Effector memory CD8-positive, alpha-beta T cell (primary cell): ENCODE results near the gene ARHGEF28.

Source experiments
- ATAC-seq: fragments of 150-1000 bp; cut with Tn5 transposase; replicated peaks from 2 replicates; pipeline ENCODE4 v1.10.0; 2021; ENCODE audit warnings: mild to moderate bottlenecking, moderate library complexity
- DNase-seq, 3 experiments: peaks; one replicate each; pipeline ENCODE4 v3.0.0; 2021
- H3K27ac Mint-ChIP-seq, 2 donors: one replicate each; pipeline ENCODE4 v1.8.0; 2022; ENCODE audit warnings: mild to moderate bottlenecking in 2 of 2, mixed read lengths in 2 of 2, moderate library complexity in 2 of 2
- H3K27me3 Mint-ChIP-seq, 2 donors: one replicate each; pipeline ENCODE4 v1.8.0; 2022; ENCODE audit warnings: mixed read lengths in 2 of 2
- H3K36me3 Mint-ChIP-seq: one replicate; pipeline ENCODE4 v1.8.0; 2022; ENCODE audit warnings: mild to moderate bottlenecking, moderate library complexity, mixed read lengths; ENCODE audit not compliant: insufficient read depth
- H3K4me1 Mint-ChIP-seq, 2 donors: one replicate each; pipeline ENCODE4 v1.8.0; 2022; ENCODE audit warnings: low read depth in 2 of 2, mixed read lengths in 2 of 2
- H3K4me3 Mint-ChIP-seq, 2 donors: one replicate each; pipeline ENCODE4 v1.8.0; 2022; ENCODE audit warnings: mild to moderate bottlenecking in 2 of 2, mixed read lengths in 2 of 2, moderate library complexity in 2 of 2
- H3K9me3 Mint-ChIP-seq, 2 donors: one replicate each; pipeline ENCODE4 v1.8.0; 2022; ENCODE audit warnings: mixed read lengths in 2 of 2

ARHGEF28 gene

DNA sequence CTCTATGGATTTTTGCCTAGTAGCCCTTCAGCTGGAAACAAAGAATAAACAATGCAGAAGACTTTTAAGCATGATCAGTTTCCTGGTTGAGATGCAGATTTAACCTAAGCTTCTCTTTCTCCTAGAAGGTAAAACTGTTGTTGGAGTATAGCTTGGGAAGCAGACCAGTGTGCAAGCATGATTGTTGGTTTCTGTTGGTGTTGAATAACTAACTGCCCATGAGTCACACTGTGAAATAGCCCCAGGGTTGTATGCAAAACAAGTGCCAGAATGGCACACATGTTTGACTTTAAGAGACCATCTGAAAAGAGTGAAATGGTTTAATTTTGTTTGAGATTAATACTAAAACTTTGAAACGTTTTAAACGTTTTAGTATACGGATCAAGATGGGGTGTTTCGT is 227.1 kb downstream of the ARHGEF28 start:
- Mint-ChIP-seq H3K4me3 (no peak overlapping the region), H3K4me1 (no peaks in the 10 kb centered on the region), H3K27ac (no peak overlapping the region), H3K36me3 (no peaks in the 10 kb centered on the region), H3K9me3 (no peaks in the 10 kb centered on the region), H3K27me3 (no peaks in the 10 kb centered on the region)
- DNase-seq (no peak), ATAC-seq (no peak)

DNA sequence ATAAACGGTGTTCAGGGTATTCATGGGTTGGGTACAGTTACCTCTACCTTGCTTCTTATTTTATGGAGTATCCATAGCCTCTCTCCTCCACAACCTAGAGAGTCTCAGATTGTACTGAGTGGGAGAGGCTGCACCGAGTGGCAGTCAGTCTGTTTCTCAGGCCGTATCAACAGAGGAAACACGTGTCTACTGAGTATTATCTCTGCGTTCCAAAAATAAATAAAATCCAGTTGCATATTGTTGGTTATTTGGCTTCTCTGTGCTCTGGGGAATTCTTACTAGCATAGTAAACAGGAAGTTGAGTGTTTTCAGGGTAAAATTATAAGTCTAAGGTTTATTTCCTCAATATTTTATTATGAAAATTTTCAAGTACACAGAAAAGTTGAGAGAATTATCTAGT is 231.0 kb downstream of the ARHGEF28 start:
- no peak for ATAC-seq
- no peaks in the 10 kb centered on the region for H3K9me3 Mint-ChIP-seq
- no peaks in the 10 kb centered on the region for H3K4me1 Mint-ChIP-seq
- no peak overlapping the region for H3K4me3 Mint-ChIP-seq
- H3K27me3 Mint-ChIP-seq, result peaks cover 0 to 17% of the 10 kb centered on the region in 2 donors
- no peak overlapping the region for H3K27ac Mint-ChIP-seq
- no peak for DNase-seq
- no peaks in the 10 kb centered on the region for H3K36me3 Mint-ChIP-seq

DNA sequence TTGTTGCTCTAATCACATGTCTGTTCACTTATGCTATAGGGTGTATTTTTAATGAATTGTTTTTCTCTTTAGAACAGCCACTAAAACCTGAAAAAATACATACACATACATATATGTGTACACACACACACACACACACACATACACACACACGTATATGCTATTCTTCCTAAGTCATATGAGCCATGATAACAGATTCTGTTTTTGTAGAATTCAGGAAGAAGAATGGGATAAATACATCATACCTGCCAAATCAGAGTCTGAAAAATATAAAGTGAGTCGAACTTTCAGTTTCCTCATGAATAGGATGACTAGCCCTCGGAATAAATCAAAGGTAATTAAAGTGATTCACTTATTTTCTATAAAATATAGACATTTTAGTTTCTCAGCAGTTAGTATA is 231.4 kb downstream of the ARHGEF28 start:
- Mint-ChIP-seq H3K36me3 (no peaks in the 10 kb centered on the region), H3K27me3 (peaks cover 0 to 17% of the 10 kb centered on the region in 2 donors), H3K4me3 (no peak overlapping the region), H3K9me3 (no peaks in the 10 kb centered on the region), H3K27ac (no peak overlapping the region), H3K4me1 (no peaks in the 10 kb centered on the region)
- no peak for ATAC-seq
- no peak for DNase-seq

DNA sequence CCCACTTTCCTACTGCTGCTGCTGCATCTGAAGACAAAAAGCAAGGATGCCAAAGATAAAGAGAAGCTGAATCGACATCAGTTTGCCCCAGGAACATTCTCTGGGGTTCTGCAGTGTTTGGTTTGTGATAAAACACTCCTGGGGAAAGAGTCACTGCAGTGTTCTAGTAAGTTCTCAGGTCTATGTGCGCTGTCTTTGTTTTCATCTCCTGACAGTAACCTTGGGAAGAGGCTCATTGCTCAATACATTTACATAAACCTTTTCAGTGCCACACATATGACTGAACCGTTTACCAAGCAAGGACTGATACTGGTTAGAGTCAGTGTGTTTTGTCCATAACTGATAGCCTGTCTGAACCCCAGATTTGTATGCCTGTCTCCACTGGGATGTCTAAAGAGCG is 232.1 kb downstream of the ARHGEF28 start:
- peaks cover 0 to 17% of the 10 kb centered on the region in 2 donors for H3K27me3 Mint-ChIP-seq
- H3K27ac Mint-ChIP-seq, result no peak overlapping the region
- H3K4me1 Mint-ChIP-seq, result no peaks in the 10 kb centered on the region
- DNase-seq (no peak), ATAC-seq (no peak)
- no peaks in the 10 kb centered on the region for H3K36me3 Mint-ChIP-seq
- H3K4me3 Mint-ChIP-seq, result no peak overlapping the region
- no peaks in the 10 kb centered on the region for H3K9me3 Mint-ChIP-seq

DNA sequence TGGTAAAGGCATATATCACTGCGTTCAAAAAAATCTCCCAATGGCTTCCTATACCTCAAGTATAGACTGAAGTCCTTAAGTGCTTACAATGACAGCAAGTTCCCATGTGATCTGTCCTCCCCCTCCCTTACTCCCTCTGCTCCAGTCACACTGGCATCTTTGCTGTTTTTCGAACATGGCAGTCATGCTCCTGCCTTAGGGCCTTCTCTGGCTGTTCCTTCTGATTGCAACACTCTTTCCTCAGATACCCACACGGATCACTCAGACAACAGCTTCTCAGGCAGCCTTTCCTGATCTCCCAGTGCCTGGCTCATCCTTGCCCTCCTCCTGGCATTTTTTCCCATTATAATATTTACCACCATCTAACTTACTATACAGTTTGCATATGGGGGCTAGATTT is 232.8 kb downstream of the ARHGEF28 start:
- H3K4me3 Mint-ChIP-seq, result no peak overlapping the region
- H3K27ac Mint-ChIP-seq, result no peak overlapping the region
- H3K9me3 Mint-ChIP-seq, result no peaks in the 10 kb centered on the region
- peaks cover 0 to 19% of the 10 kb centered on the region in 2 donors for H3K27me3 Mint-ChIP-seq
- H3K36me3 Mint-ChIP-seq, result no peaks in the 10 kb centered on the region
- ATAC-seq (no peak), DNase-seq (no peak)
- H3K4me1 Mint-ChIP-seq, result no peaks in the 10 kb centered on the region

DNA sequence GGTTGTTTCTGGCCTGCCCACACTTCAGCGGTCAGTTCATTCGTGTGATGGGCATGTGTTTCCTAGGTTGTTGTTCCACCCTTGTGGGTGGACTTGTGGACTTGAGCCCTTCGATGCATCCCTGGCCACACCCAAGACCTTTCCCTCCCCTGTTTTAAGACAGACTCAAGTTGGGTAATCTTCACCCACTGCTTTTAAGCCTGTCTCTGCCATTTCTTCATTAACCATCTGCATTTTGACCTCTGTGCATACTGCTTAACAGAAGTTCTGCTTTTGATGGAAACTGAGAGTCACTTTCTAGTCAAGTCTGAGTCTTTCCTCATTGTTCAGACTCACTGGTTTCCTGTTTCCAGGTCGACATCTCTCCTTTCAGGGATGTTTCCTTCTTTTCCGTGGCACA is 233.7 kb downstream of the ARHGEF28 start:
- H3K4me3 Mint-ChIP-seq, result no peak overlapping the region
- H3K27ac Mint-ChIP-seq, result no peak overlapping the region
- DNase-seq (no peak), ATAC-seq (no peak)
- no peaks in the 10 kb centered on the region for H3K36me3 Mint-ChIP-seq
- no peaks in the 10 kb centered on the region for H3K4me1 Mint-ChIP-seq
- H3K9me3 Mint-ChIP-seq, result no peaks in the 10 kb centered on the region
- H3K27me3 Mint-ChIP-seq, result peaks cover 0 to 28% of the 10 kb centered on the region in 2 donors

DNA sequence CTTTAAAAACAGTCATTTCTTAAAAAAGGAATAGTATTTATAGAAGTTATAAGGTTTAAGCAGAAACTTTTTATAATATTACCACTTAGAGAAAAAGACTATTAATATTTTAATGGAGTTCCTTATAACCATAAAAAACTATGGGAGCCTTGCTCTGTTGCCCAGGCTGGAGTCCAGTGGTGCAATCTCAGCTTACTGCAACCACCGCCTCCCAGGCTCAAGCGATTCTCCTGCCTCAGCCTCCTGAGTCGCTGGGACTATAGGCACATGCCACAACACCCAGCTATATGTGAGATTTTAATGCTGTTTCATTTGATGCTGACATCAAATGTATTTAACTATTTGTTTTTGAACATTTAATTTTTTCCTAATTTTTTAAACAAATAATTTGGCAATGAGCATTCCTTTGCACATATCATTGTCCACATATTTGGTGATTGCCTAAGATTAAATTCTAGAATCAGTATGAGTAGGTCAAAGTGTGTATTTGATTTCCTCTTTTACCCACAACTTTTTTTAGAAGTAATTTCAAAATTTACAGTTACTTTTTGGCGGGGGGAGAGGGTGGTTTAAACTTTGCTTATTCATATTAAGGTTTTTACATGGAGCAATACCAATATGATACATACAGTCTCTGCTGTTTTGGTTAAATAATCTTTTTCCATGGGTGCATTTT is 235.5 kb downstream of the ARHGEF28 start:
- Mint-ChIP-seq H3K9me3 (no peaks in the 10 kb centered on the region), H3K27ac (no peak overlapping the region), H3K4me3 (no peak overlapping the region), H3K36me3 (no peaks in the 10 kb centered on the region), H3K27me3 (peaks cover 0 to 35% of the 10 kb centered on the region in 2 donors), H3K4me1 (no peaks in the 10 kb centered on the region)
- ATAC-seq (no peak), DNase-seq (no peak)

DNA sequence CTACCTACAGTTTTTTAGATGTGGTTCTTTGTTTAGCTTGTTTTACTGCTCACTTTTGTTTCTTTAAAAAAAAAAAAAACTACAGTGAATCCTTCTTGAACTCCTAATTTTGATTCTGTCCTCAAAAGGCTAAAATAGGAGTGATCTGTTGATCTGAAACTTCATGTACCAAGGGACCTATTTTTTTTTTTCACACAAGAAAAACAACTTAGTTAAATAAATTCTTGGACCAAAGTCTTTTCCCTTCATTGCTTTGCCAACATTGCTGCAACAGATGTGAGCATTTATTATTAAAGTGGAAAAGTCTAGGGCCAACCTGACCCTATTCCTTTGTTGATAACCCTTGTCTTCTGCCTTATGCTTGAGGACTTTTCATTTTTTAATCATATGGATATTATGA is 236.8 kb downstream of the ARHGEF28 start:
- Mint-ChIP-seq H3K9me3 (no peaks in the 10 kb centered on the region), H3K4me3 (no peak overlapping the region), H3K27ac (no peak overlapping the region), H3K36me3 (no peaks in the 10 kb centered on the region), H3K27me3 (peaks cover 0 to 43% of the 10 kb centered on the region in 2 donors), H3K4me1 (no peaks in the 10 kb centered on the region)
- no peak for ATAC-seq
- DNase-seq, result no peak

DNA sequence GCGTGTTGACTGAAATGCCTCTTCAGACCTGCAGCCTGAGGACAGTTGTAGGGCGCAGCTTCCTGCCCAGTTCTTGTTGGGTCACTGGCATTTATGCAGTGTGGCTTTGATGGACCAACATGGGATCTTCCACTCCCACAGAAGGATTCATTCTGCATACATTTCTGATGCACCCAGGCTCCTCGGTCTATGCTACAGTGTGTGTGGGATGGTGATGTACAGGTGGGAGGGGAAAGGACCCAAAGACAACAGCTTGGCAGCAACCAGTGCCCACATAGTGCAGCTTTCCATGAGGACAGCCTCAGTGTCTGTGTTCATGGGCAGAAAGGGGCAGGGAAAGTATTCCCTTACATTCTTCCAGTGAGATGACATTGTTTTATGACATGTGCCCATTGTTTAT is 237.9 kb downstream of the ARHGEF28 start:
- ATAC-seq (no peak), DNase-seq (no peak)
- Mint-ChIP-seq H3K4me1 (no peaks in the 10 kb centered on the region), H3K36me3 (no peaks in the 10 kb centered on the region), H3K4me3 (no peak overlapping the region), H3K27ac (no peak overlapping the region), H3K27me3 (peaks cover 0 to 44% of the 10 kb centered on the region in 2 donors), H3K9me3 (no peaks in the 10 kb centered on the region)

DNA sequence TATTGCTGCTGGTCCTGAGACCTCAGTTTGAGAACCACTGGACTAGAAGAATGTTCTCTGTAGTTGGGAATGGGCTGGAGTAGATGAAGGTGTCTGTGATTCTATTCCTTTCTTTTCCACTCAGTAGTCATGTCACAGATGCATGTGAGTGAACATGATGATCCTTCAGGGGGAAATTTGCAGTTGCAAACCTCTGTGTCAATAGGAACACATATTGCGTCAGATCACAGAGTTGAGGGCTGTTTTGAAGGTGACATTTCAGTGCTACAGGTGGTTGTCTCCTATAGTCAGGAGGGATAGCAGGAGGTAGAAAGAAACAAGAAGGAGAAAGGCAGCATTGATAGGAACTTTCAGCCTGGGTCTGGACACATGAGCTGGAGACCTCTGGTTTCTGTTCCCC is 239.3 kb downstream of the ARHGEF28 start:
- Mint-ChIP-seq H3K9me3 (no peaks in the 10 kb centered on the region), H3K27me3 (peaks cover 0 to 35% of the 10 kb centered on the region in 2 donors)

DNA sequence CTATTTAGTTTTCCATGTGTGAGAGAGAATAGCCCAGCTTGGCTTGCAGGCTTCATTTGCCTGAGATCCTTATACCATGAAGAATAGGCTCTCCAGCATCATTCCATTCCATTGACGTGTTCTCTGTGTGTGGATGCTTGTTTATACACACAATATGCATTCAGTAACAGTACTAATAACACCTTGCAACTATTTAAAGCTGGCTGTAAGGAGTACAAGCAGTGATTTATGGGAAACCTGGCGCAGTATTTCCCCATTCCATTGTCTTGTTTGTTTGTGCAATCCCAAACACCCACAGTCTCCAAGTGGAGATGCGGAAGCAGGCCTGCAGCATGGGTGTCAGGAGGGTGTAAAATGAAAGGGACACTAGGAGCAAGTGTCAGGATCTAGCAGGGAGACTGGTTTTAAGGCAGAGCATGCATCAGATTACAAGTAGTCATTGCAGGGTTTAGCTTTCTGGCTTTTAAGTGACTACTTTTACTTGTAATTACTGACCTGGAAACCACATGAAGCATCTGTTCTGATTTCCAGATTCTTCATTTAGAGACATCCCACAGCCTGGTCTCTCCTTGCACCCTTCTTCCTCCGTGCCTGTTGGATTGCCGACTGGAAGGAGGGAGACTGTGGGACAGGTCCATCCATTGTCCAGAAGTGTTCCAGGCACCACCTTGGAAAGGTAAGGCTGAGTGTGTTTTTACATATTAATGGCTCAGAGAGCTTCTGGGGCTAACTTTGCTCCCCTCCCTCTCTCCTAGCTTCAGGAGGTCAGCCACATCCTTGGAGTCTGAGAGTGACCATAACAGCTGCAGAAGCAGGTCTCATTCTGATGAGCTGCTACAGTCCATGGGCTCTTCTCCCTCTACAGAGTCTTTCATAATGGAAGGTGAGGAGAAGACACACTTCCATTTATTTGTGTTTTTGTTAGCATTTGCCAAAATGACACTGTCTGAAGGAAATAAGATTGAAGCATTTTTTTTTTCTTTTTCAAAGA is 241.6 kb downstream of the ARHGEF28 start:
- no peak for DNase-seq
- ATAC-seq, result no peak
- Mint-ChIP-seq H3K4me1 (peaks cover 0 to 1% of the 10 kb centered on the region in 2 donors), H3K9me3 (no peaks in the 10 kb centered on the region), H3K4me3 (no peak overlapping the region), H3K27ac (no peak overlapping the region), H3K36me3 (no peaks in the 10 kb centered on the region), H3K27me3 (peaks cover 0 to 27% of the 10 kb centered on the region in 2 donors)

More for the DNA sequence above, 239.3 kb downstream of the ARHGEF28 start:
- DNase-seq, result no peak
- no peaks in the 10 kb centered on the region for H3K4me1 Mint-ChIP-seq
- no peak overlapping the region for H3K27ac Mint-ChIP-seq
- no peak for ATAC-seq
- H3K4me3 Mint-ChIP-seq, result no peak overlapping the region
- H3K36me3 Mint-ChIP-seq, result no peaks in the 10 kb centered on the region

DNA sequence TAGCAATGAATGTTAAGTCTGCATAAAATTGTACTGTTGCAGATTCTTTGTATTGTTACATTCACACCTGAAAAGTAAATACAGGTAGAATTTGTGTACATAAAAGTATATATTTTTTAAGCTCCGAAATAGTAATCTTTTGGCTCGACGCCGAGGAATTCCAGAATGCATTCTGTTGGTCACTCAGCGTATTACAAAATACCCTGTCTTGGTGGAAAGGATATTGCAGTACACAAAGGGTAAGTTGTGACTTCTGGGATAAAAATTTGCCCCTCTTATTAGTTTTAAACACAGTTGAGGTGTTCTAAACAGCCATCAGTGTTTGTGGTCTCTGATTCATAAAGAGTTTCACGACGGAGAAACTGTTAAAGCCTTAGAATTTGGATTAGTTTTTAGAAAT is 257.6 kb downstream of the ARHGEF28 start:
- no peaks in the 10 kb centered on the region for H3K4me1 Mint-ChIP-seq
- ATAC-seq (no peak), DNase-seq (no peak)
- H3K27ac Mint-ChIP-seq, result no peak overlapping the region
- peaks cover 3% of the 10 kb centered on the region for H3K36me3 Mint-ChIP-seq
- H3K27me3 Mint-ChIP-seq, result peaks cover 0 to 10% of the 10 kb centered on the region in 2 donors
- no peaks in the 10 kb centered on the region for H3K9me3 Mint-ChIP-seq
- H3K4me3 Mint-ChIP-seq, result no peak overlapping the region

DNA sequence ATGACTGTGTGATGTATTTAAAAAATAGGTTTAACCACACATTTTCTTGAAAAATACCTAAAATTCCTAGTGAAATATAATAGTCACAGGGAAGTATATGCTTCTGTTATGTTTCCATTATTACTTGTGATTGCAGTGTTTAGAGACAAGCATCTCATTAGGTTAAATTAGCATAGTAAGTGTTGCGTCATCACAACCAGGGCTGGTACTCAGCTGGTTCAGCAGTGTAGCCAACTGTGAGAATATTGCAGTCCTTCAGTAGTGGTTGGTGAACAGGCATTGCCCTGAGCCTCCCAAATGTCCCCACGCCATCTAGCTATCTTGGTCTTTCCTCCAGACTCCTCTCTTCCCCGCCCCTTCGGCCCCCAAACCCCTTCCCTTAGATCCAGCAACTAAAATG is 261.7 kb downstream of the ARHGEF28 start:
- Mint-ChIP-seq H3K27ac (no peak overlapping the region), H3K36me3 (peaks cover 6% of the 10 kb centered on the region), H3K27me3 (peaks cover 0 to 31% of the 10 kb centered on the region in 2 donors), H3K4me3 (no peak overlapping the region), H3K4me1 (no peaks in the 10 kb centered on the region), H3K9me3 (peaks cover 0 to 2% of the 10 kb centered on the region in 2 donors)
- DNase-seq (no peak), ATAC-seq (no peak)

DNA sequence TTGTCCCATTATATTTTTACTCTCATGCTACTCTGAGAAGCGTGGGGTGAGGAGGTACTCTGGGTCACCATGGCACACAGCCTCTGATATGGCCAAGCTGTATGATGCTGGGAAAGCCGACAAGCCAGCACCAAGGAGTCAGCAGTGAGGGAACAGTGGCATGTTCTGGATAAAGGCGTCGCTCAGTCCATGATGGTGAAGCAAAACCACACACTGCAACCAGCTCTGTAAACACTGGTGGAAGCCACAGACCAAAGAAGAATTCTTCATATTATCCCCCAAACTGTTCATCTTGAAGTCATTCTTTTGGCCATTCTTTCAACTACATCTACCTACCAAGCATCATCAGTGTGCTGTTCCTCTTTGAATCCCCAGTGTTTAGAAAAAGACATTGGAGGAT is 264.6 kb downstream of the ARHGEF28 start:
- Mint-ChIP-seq H3K4me1 (no peaks in the 10 kb centered on the region), H3K27me3 (peaks cover 6 to 49% of the 10 kb centered on the region in 2 donors), H3K36me3 (peaks cover 6% of the 10 kb centered on the region), H3K4me3 (no peak overlapping the region), H3K9me3 (peaks cover 0 to 2% of the 10 kb centered on the region in 2 donors), H3K27ac (no peak overlapping the region)
- ATAC-seq, result no peak
- DNase-seq, result no peak
